Measurements from ENCODE around the gene C11orf52.

C11orf52 gene

GRCh38 chr11:111935317-111936039 lies 16.8 kb downstream of the C11orf52 start:
- TF ChIP-seq ZNF384 (IDR thresholded peaks at IDR 0.05) (no peak), BHLHE40 (IDR thresholded peaks at IDR 0.05; ENCODE audit: borderline replicate concordance) (no peak), NFRKB (IDR thresholded peaks at IDR 0.05) (no peak), TARDBP (IDR thresholded peaks at IDR 0.05) (no peak), LEF1 (IDR thresholded peaks at IDR 0.05; ENCODE audit: borderline replicate concordance) (no peak), FOXA1 (IDR thresholded peaks at IDR 0.05) (no peak), CTBP1 (IDR thresholded peaks at IDR 0.05; ENCODE audit: borderline replicate concordance) (no peak), PKNOX1 (IDR thresholded peaks at IDR 0.05) (no peak), FOXM1 (IDR thresholded peaks at IDR 0.05; ENCODE audit: borderline replicate concordance) (no peak), HDGF (IDR thresholded peaks at IDR 0.05; ENCODE audit: borderline replicate concordance) (no peak), ARNT (IDR thresholded peaks at IDR 0.05) (no peak), L3MBTL2 (conservative IDR thresholded peaks at IDR 0.05) (no peak), FOXK2 (IDR thresholded peaks at IDR 0.05) (no peak), ELF4 (IDR thresholded peaks at IDR 0.05) (no peak), SUZ12 (IDR thresholded peaks at IDR 0.05) (no peak), SP1 (IDR thresholded peaks at IDR 0.05) (no peak)
- ChIA-PET CTCF (interaction anchor here (0.7 to 1.4 kb wide), 5 partner anchors 9 to 47 kb away, joined by 3 to 5 read pairs (median 3); no protein-coding TSS in a partner anchor), POLR2A (interaction anchor here (1.2 to 1.6 kb wide), 3 partner anchors 9 to 64 kb away, joined by 3 to 7 read pairs (median 4); partner anchors contain the start of gene ALG9)
- no peak for DNase-seq (ENCODE audit: extremely low spot score)

GRCh38 chr11:111936040-111936540 lies 17.4 kb downstream of the C11orf52 start:
- TF ChIP-seq BHLHE40 (IDR thresholded peaks at IDR 0.05; ENCODE audit: borderline replicate concordance) (no peak), CTBP1 (IDR thresholded peaks at IDR 0.05; ENCODE audit: borderline replicate concordance) (no peak), FOXM1 (IDR thresholded peaks at IDR 0.05; ENCODE audit: borderline replicate concordance) (no peak), FOXK2 (IDR thresholded peaks at IDR 0.05) (no peak), HDGF (IDR thresholded peaks at IDR 0.05; ENCODE audit: borderline replicate concordance) (no peak), ELF4 (IDR thresholded peaks at IDR 0.05) (no peak), ZNF384 (IDR thresholded peaks at IDR 0.05) (no peak), FOXA1 (IDR thresholded peaks at IDR 0.05) (no peak), L3MBTL2 (conservative IDR thresholded peaks at IDR 0.05) (no peak)
- ChIA-PET CTCF (interaction anchor here (0.7 to 1.4 kb wide), 4 partner anchors 8 to 46 kb away, joined by 3 to 5 read pairs (median 3); no protein-coding TSS in a partner anchor), POLR2A (interaction anchor here (1.2 to 1.6 kb wide), 2 partner anchors 10 to 65 kb away, joined by 4 to 7 read pairs; partner anchors contain the start of gene ALG9)
- no peak for DNase-seq (ENCODE audit: extremely low spot score)

DNA sequence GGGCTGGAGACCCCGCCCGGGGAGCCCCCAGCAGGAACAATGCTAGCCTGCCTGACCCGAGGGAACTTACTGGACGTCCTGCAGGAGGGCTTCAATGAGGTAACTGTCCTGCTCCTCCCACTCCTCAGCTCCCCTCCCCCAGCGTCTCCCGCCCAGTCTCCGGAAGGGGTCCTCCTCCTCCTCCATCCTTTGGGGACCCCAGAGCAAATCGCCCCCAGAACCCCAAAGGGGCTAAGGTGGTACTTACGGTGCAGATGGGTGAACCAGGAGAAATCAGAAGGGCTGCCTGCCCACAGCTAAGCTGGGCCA lies 18.7 kb downstream of the C11orf52 start:
- DNase-seq (ENCODE audit: extremely low spot score) = no peak
- POLR2A ChIA-PET = interaction anchor here (0.6 to 2.6 kb wide), 5 partner anchors 11 to 127 kb away, joined by 3 to 14 read pairs (median 5); partner anchors contain the start of gene DLAT
- TF ChIP-seq CTBP1 (IDR thresholded peaks at IDR 0.05; ENCODE audit: borderline replicate concordance) (no peak), FOXA1 (IDR thresholded peaks at IDR 0.05) (no peak)
- CTCF ChIA-PET = interaction anchor here (0.6 to 0.7 kb wide), 3 partner anchors 16 to 1322 kb away, joined by 3 to 4 read pairs (median 3); no protein-coding TSS in a partner anchor

- no peak for DNase-seq (ENCODE audit: extremely low spot score)
- POLR2A ChIA-PET = interaction anchor here (0.6 to 2.6 kb wide), 6 partner anchors 11 to 127 kb away, joined by 3 to 14 read pairs (median 7); partner anchors contain the start of gene DLAT
- CTCF ChIA-PET = interaction anchor here (0.6 to 0.7 kb wide), 3 partner anchors 16 to 1321 kb away, joined by 3 to 4 read pairs (median 3); no protein-coding TSS in a partner anchor
- TF ChIP-seq LEF1 (IDR thresholded peaks at IDR 0.05; ENCODE audit: borderline replicate concordance) (no peak), TARDBP (IDR thresholded peaks at IDR 0.05) (no peak), ARNT (IDR thresholded peaks at IDR 0.05) (no peak), BHLHE40 (IDR thresholded peaks at IDR 0.05; ENCODE audit: borderline replicate concordance) (no peak), NFRKB (IDR thresholded peaks at IDR 0.05) (no peak), FOXK2 (IDR thresholded peaks at IDR 0.05) (no peak), FOXA1 (IDR thresholded peaks at IDR 0.05) (no peak), PKNOX1 (IDR thresholded peaks at IDR 0.05) (no peak), FOXM1 (IDR thresholded peaks at IDR 0.05; ENCODE audit: borderline replicate concordance) (no peak), L3MBTL2 (conservative IDR thresholded peaks at IDR 0.05) (no peak), HDGF (IDR thresholded peaks at IDR 0.05; ENCODE audit: borderline replicate concordance) (no peak), SP1 (IDR thresholded peaks at IDR 0.05) (no peak), ZNF384 (IDR thresholded peaks at IDR 0.05) (no peak), SUZ12 (IDR thresholded peaks at IDR 0.05) (no peak), CTBP1 (IDR thresholded peaks at IDR 0.05; ENCODE audit: borderline replicate concordance) (no peak), ELF4 (IDR thresholded peaks at IDR 0.05) (no peak)
Observed at GRCh38 chr11:111937844-111938243, 19.1 kb downstream of the C11orf52 start.

- POLR2A ChIA-PET = interaction anchor here (0.5 to 2.6 kb wide), 6 partner anchors 12 to 148 kb away, joined by 3 to 11 read pairs (median 7); partner anchors contain the start of genes DLAT, SDHD and TIMM8B
- DNase-seq (ENCODE audit: extremely low spot score) = no peak
- no peak for TF ChIP-seq LEF1 (IDR thresholded peaks at IDR 0.05; ENCODE audit: borderline replicate concordance)
- no peak for TF ChIP-seq PKNOX1 (IDR thresholded peaks at IDR 0.05)
- TF ChIP-seq BHLHE40 (IDR thresholded peaks at IDR 0.05; ENCODE audit: borderline replicate concordance) = no peak
- TF ChIP-seq ARNT (IDR thresholded peaks at IDR 0.05) = no peak
- TF ChIP-seq NFRKB (IDR thresholded peaks at IDR 0.05) = no peak
- no peak for TF ChIP-seq CTBP1 (IDR thresholded peaks at IDR 0.05; ENCODE audit: borderline replicate concordance)
- TF ChIP-seq TARDBP (IDR thresholded peaks at IDR 0.05) = no peak
- no peak for TF ChIP-seq ZNF384 (IDR thresholded peaks at IDR 0.05)
- no peak for TF ChIP-seq HDGF (IDR thresholded peaks at IDR 0.05; ENCODE audit: borderline replicate concordance)
- no peak for TF ChIP-seq SP1 (IDR thresholded peaks at IDR 0.05)
- no peak for TF ChIP-seq FOXA1 (IDR thresholded peaks at IDR 0.05)
- TF ChIP-seq FOXK2 (IDR thresholded peaks at IDR 0.05) = no peak
- no peak for TF ChIP-seq ELF4 (IDR thresholded peaks at IDR 0.05)
- CTCF ChIA-PET = interaction anchor here (0.6 to 1.3 kb wide), 3 partner anchors 25 to 143 kb away, joined by 3 to 5 read pairs (median 4); no protein-coding TSS in a partner anchor
Observed at GRCh38 chr11:111938687-111939160, 20.0 kb downstream of the C11orf52 start.

All from HEK293T (cell line).